ENCODE measurements around the gene RAB1B.

DNA sequence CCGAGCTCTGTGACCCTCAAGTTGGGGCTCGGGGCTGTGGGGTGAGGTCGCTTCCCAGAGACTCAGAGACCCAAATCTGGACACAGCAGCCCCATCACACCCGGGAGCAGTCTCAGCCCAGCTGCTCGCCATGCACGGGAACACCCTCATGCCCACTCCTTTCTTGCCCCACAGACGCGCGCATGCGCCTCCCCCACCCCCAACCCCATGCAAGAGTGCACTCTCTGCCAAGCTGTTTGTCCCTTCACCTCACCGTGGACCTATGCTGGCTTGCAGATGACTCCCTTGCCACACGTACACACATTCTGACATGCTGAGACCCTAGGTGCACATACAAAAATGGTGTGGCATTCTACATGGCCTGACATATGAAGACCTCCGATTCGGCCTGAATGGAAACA is 48.9 kb downstream of the RAB1B start:
- TF ChIP-seq, protein P1, sequence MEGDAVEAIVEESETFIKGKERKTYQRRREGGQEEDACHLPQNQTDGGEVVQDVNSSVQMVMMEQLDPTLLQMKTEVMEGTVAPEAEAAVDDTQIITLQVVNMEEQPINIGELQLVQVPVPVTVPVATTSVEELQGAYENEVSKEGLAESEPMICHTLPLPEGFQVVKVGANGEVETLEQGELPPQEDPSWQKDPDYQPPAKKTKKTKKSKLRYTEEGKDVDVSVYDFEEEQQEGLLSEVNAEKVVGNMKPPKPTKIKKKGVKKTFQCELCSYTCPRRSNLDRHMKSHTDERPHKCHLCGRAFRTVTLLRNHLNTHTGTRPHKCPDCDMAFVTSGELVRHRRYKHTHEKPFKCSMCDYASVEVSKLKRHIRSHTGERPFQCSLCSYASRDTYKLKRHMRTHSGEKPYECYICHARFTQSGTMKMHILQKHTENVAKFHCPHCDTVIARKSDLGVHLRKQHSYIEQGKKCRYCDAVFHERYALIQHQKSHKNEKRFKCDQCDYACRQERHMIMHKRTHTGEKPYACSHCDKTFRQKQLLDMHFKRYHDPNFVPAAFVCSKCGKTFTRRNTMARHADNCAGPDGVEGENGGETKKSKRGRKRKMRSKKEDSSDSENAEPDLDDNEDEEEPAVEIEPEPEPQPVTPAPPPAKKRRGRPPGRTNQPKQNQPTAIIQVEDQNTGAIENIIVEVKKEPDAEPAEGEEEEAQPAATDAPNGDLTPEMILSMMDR (IDR thresholded peaks at IDR 0.05), result no peak
- no peak for TF ChIP-seq POLR2A (IDR thresholded peaks at IDR 0.05)
